ENCODE measurements around the gene PF4V1. TPM values are rescaled to one million over a fixed set of nuclear protein-coding genes. Genes with fewer than 3 reads are reported as not detected.

PF4V1 gene
- total RNA-seq, 4 donors from 2014 or later = not detected

GRCh38 chr4:73839071-73839470, 14.0 kb upstream of the PF4V1 start:
- no peak for DNase-seq
- H3K27ac ChIP-seq = no peak overlapping the region
- TF ChIP-seq CTCF (IDR thresholded peaks at IDR 0.05) = no peak
- no peak for TF ChIP-seq POLR2A (IDR thresholded peaks at IDR 0.05)
- no peaks in the 10 kb centered on the region for H3K36me3 ChIP-seq
- H3K9me3 ChIP-seq = no peaks in the 10 kb centered on the region
- 88 to 91% methylated on average over 5 of the region's 5 CpGs for WGBS, 2 donors
- H3K4me1 ChIP-seq = peaks cover 0 to 6% of the 10 kb centered on the region in 2 donors
- H3K4me3 ChIP-seq (replicated peaks in 1 of 3) = no peak overlapping the region
- intact Hi-C loops (cut with DNase I) = no loop called here
- no peaks in the 10 kb centered on the region for H3K27me3 ChIP-seq

- Histone ChIP-seq H3K9me3 (no peaks in the 10 kb centered on the region), H3K4me1 (peaks cover 0 to 6% of the 10 kb centered on the region in 2 donors), H3K36me3 (no peaks in the 10 kb centered on the region), H3K27ac (no peak overlapping the region), H3K4me3 (replicated peaks in 1 of 3) (no peak overlapping the region), H3K27me3 (no peaks in the 10 kb centered on the region)
- TF ChIP-seq CTCF (IDR thresholded peaks at IDR 0.05) = no peak
- no peak for TF ChIP-seq POLR2A (IDR thresholded peaks at IDR 0.05)
- no peak for DNase-seq
- intact Hi-C loops (cut with DNase I) = no loop called here
- 91 to 92% methylated on average over 3 of the region's 3 CpGs for WGBS, 2 donors
Observed at GRCh38 chr4:73839715-73840114, 13.4 kb upstream of the PF4V1 start.

GRCh38 chr4:73841243-73841925, 11.7 kb upstream of the PF4V1 start:
- TF ChIP-seq POLR2A (IDR thresholded peaks at IDR 0.05) = no peak
- TF ChIP-seq CTCF (IDR thresholded peaks at IDR 0.05) = no peak
- WGBS, 2 donors = 68 to 83% methylated on average over 4 of the region's 4 CpGs
- H3K9me3 ChIP-seq = no peaks in the 10 kb centered on the region

DNA sequence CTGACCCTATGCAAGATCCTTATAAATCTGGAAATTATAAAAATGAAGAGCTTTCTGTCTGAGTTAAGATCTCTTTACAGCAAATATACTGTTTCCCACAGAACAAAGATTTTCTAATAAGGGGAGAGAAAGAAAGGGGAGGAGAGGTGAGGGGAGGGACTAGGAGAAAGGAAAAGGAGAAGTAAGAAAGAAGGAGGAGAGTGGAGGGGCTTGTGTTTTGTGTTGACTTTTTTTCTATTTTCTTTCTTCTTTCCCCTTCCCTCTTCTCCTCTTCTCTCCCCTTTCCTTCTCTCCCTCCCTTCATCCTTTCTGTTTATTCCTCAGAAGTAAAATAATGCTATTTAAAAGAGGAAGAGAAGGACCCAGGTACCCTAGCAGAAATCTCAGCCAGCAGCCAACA, 10.4 kb upstream of the PF4V1 start:
- intact Hi-C loops (cut with DNase I) = no loop called here

More at GRCh38 chr4:73841243-73841925, 11.7 kb upstream of the PF4V1 start:
- Histone ChIP-seq H3K4me3 (replicated peaks in 1 of 3) (no peak overlapping the region), H3K27ac (no peak overlapping the region), H3K4me1 (peaks cover 0 to 3% of the 10 kb centered on the region in 2 donors), H3K36me3 (no peaks in the 10 kb centered on the region), H3K27me3 (no peaks in the 10 kb centered on the region)
- intact Hi-C loops (cut with DNase I) = no loop called here
- DNase-seq = no peak

More for the DNA sequence above, 10.4 kb upstream of the PF4V1 start:
- Histone ChIP-seq H3K4me3 (replicated peaks in 1 of 3) (no peak overlapping the region), H3K9me3 (no peaks in the 10 kb centered on the region), H3K36me3 (no peaks in the 10 kb centered on the region), H3K27me3 (no peaks in the 10 kb centered on the region), H3K4me1 (no peaks in the 10 kb centered on the region), H3K27ac (no peak overlapping the region)
- TF ChIP-seq CTCF (IDR thresholded peaks at IDR 0.05) (no peak), POLR2A (IDR thresholded peaks at IDR 0.05) (no peak)
- DNase-seq = no peak

Measured in thyroid gland (tissue), 4 donors.